ENCODE measurements around the gene AIFM1. TPM values are rescaled to one million over a fixed set of nuclear protein-coding genes. Genes with fewer than 3 reads are reported as not detected.

The AIFM1 gene
- total and polyA plus RNA-seq, 12 donors, result 37.4 to 163 (median 69.6) TPM

- Histone ChIP-seq H3K9me3 (replicated peaks in 1 of 3) (no peaks in the 10 kb centered on the region), H3K4me1 (replicated peaks in 1 of 2) (no peaks in the 10 kb centered on the region), H3K36me3 (replicated peaks in 1 of 2) (no peaks in the 10 kb centered on the region), H3K27me3 (no peaks in the 10 kb centered on the region), H3K27ac (no peak overlapping the region), H3K4me3 (no peak overlapping the region)
- DNase-seq, result no peak
- intact Hi-C loops (cut with DNase I), result loop anchor here in 1 of 2 donors (5.0 to 10.0 kb wide), 2 partner anchors 66 to 104 kb away; no protein-coding TSS in a partner anchor
- WGBS, 4 donors, result 82 to 100% (median 86%) methylated on average over 1 to 4 of the region's 4 CpGs; no CpG with 5 or more reads in 1 of the 4 donors
- no peak for TF ChIP-seq POLR2A (IDR thresholded peaks at IDR 0.05)
- TF ChIP-seq CTCF (IDR thresholded peaks at IDR 0.05), result no peak
Observed at GRCh38 chrX:130190801-130191200, 25.2 kb upstream of the AIFM1 start.

GRCh38 chrX:130186651-130187050 lies 21.0 kb upstream of the AIFM1 start:
- H3K9me3 ChIP-seq (replicated peaks in 1 of 3), result no peaks in the 10 kb centered on the region
- no peaks in the 10 kb centered on the region for H3K4me1 ChIP-seq (replicated peaks in 1 of 2)
- H3K4me3 ChIP-seq, result no peak overlapping the region
- TF ChIP-seq CTCF (IDR thresholded peaks at IDR 0.05) (no peak), POLR2A (IDR thresholded peaks at IDR 0.05) (no peak)
- H3K27ac ChIP-seq, result no peak overlapping the region
- intact Hi-C loops (cut with DNase I), result no loop called here
- H3K36me3 ChIP-seq (replicated peaks in 1 of 2), result no peaks in the 10 kb centered on the region
- H3K27me3 ChIP-seq, result no peaks in the 10 kb centered on the region
- 62 to 79% (median 78%) methylated on average over 4 of the region's 4 CpGs; no CpG with 5 or more reads in 1 of the 4 donors for WGBS, 4 donors
- no peak for DNase-seq

- H3K36me3 ChIP-seq (replicated peaks in 1 of 2), result no peaks in the 10 kb centered on the region
- DNase-seq, result no peak
- H3K27me3 ChIP-seq, result no peaks in the 10 kb centered on the region
- no peaks in the 10 kb centered on the region for H3K9me3 ChIP-seq (replicated peaks in 1 of 3)
- H3K27ac ChIP-seq, result no peak overlapping the region
- no peaks in the 10 kb centered on the region for H3K4me1 ChIP-seq (replicated peaks in 1 of 2)
- no peak overlapping the region for H3K4me3 ChIP-seq
- 41 to 71% (median 49%) methylated on average over 2 of the region's 2 CpGs for WGBS, 4 donors
- intact Hi-C loops (cut with DNase I), result no loop called here
- TF ChIP-seq POLR2A (IDR thresholded peaks at IDR 0.05) (no peak), CTCF (IDR thresholded peaks at IDR 0.05) (no peak)
Observed at GRCh38 chrX:130184857-130185256, 19.2 kb upstream of the AIFM1 start.

GRCh38 chrX:130184168-130184567 lies 18.5 kb upstream of the AIFM1 start:
- DNase-seq, result no peak
- no peaks in the 10 kb centered on the region for H3K27me3 ChIP-seq
- H3K4me3 ChIP-seq, result no peak overlapping the region
- no peak overlapping the region for H3K27ac ChIP-seq
- WGBS, 4 donors, result 86 to 94% (median 91%) methylated on average over 11 of the region's 11 CpGs
- H3K4me1 ChIP-seq (replicated peaks in 1 of 2), result no peaks in the 10 kb centered on the region
- no peaks in the 10 kb centered on the region for H3K9me3 ChIP-seq (replicated peaks in 1 of 3)
- H3K36me3 ChIP-seq (replicated peaks in 1 of 2), result no peaks in the 10 kb centered on the region
- TF ChIP-seq CTCF (IDR thresholded peaks at IDR 0.05) (no peak), POLR2A (IDR thresholded peaks at IDR 0.05) (no peak)
- intact Hi-C loops (cut with DNase I), result no loop called here
